ENCODE results near the gene BIRC3. TPM values are rescaled to one million over a fixed set of nuclear protein-coding genes. Genes with fewer than 3 reads are reported as not detected.
A peak's percentile ranks its signal among the peaks of the same experiment; 100 is the strongest.

Gene BIRC3
- total RNA-seq, 2 experiments from 2014 or later = 27.2 to 66.9 TPM

DNA sequence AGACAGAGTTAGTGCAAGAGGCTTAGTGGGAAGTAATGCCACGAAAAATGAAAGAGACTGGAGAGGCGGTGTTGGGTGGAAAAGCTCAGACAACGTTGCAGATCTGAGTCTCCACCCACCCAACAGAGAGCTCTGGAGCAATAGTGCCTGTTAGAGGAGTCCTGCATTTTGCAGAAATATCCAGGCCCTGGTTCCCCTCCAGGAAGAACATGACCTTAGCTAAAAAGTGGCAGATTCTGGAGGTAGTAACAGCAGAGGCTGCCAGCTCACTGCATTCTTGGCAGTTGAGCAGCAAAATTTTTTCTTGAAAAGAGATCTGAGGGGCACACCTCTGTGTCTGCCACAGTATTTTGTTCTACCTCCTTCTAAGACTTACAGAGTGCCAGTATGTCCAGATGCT is 27.7 kb upstream of the BIRC3 start:
- TF ChIP-seq, protein P1, sequence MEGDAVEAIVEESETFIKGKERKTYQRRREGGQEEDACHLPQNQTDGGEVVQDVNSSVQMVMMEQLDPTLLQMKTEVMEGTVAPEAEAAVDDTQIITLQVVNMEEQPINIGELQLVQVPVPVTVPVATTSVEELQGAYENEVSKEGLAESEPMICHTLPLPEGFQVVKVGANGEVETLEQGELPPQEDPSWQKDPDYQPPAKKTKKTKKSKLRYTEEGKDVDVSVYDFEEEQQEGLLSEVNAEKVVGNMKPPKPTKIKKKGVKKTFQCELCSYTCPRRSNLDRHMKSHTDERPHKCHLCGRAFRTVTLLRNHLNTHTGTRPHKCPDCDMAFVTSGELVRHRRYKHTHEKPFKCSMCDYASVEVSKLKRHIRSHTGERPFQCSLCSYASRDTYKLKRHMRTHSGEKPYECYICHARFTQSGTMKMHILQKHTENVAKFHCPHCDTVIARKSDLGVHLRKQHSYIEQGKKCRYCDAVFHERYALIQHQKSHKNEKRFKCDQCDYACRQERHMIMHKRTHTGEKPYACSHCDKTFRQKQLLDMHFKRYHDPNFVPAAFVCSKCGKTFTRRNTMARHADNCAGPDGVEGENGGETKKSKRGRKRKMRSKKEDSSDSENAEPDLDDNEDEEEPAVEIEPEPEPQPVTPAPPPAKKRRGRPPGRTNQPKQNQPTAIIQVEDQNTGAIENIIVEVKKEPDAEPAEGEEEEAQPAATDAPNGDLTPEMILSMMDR (conservative IDR thresholded peaks at IDR 0.05; ENCODE audit: low read length) = no peak
- TF ChIP-seq EZH2phosphoT487 (IDR thresholded peaks at IDR 0.05; ENCODE audit: borderline replicate concordance, low read depth, low read length) = no peak
- H3K4me3 ChIP-seq (ENCODE audit: low read depth, low read length, poor library complexity, severe bottlenecking) = no peak overlapping the region
- no peaks in the 10 kb centered on the region for H3K9me2 ChIP-seq (ENCODE audit: insufficient read depth, low read length)
- no peaks in the 10 kb centered on the region for H3K9me3 ChIP-seq (ENCODE audit: low read length)
- H4K20me1 ChIP-seq (ENCODE audit: insufficient read depth, low read length) = no peaks in the 10 kb centered on the region
- H3K79me2 ChIP-seq (ENCODE audit: insufficient read depth, low read depth, low read length) = no peaks in the 10 kb centered on the region
- H3K4me1 ChIP-seq (ENCODE audit: insufficient read depth, low read length, poor library complexity, severe bottlenecking) = peaks cover 41% of the 10 kb centered on the region
- no peak for DNase-seq (ENCODE audit: low spot score)
- H2AFZ ChIP-seq (ENCODE audit: low read length) = peak overlapping the region; percentile 86
- no TSS peak for BruUV-seq (replicated peaks)
- ChIA-PET POLR2A (interaction anchor here (0.6 to 1.5 kb wide), 12 partner anchors 10 to 1908 kb away, joined by 3 to 10 read pairs (median 4); no protein-coding TSS in a partner anchor), CTCF (ENCODE audit: unreplicated experiment) (interaction anchor here (1.0 to 1.3 kb wide), 2 partner anchors 18 to 53 kb away, joined by 4 to 5 read pairs; no protein-coding TSS in a partner anchor)
- no peaks in the 10 kb centered on the region for H3K36me3 ChIP-seq (ENCODE audit: insufficient read depth, low read length)
- H3K4me2 ChIP-seq (ENCODE audit: low read length) = no peak overlapping the region
- intact Hi-C loops (cut with micrococcal nuclease; ENCODE audit: unreplicated experiment) = loop anchor here (5.0 to 10.0 kb wide), 2 partner anchors 375 to 378 kb away; partner anchors contain the start of genes ANGPTL5 and CEP126
- no peak overlapping the region for H3K27ac ChIP-seq (ENCODE audit: low read depth, low read length, poor library complexity, severe bottlenecking)

DNA sequence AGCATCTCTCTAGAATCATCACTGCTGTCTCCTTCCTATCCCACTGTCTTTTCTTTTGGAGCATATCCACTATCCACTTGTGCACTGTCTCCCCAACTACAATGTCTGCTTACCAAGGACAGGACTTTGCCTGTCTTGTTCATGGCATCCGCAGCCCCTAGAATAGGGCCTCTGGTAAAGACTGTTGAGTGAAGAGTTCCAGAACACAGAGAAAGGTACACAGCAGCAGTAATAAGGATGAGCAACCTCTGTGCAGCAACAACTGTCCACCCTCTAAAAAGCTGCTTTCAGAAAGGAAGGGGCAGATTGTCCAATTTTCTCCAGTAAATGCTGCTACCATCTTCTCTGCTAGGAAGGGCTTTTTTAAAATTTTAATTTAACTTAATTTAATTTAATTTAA is 25.5 kb upstream of the BIRC3 start:
- no peak for DNase-seq (ENCODE audit: low spot score)
- no TSS peak for BruUV-seq (replicated peaks)
- ChIA-PET CTCF (ENCODE audit: unreplicated experiment) (interaction anchor here (1.0 kb wide), 1 partner anchor 16 kb away, joined by 3 read pairs; no protein-coding TSS in a partner anchor), POLR2A (interaction anchor here (0.6 to 5.5 kb wide), 3 partner anchors 16 to 105 kb away, joined by 3 to 54 read pairs (median 3); no protein-coding TSS in a partner anchor)
- Histone ChIP-seq H3K79me2 (ENCODE audit: insufficient read depth, low read depth, low read length) (no peaks in the 10 kb centered on the region), H3K9me2 (ENCODE audit: insufficient read depth, low read length) (no peaks in the 10 kb centered on the region), H3K4me1 (ENCODE audit: insufficient read depth, low read length, poor library complexity, severe bottlenecking) (peaks cover 50% of the 10 kb centered on the region), H3K4me2 (ENCODE audit: low read length) (no peak overlapping the region), H2AFZ (ENCODE audit: low read length) (no peak overlapping the region), H3K4me3 (ENCODE audit: low read depth, low read length, poor library complexity, severe bottlenecking) (no peak overlapping the region), H3K9me3 (ENCODE audit: low read length) (no peaks in the 10 kb centered on the region), H3K36me3 (ENCODE audit: insufficient read depth, low read length) (no peaks in the 10 kb centered on the region), H3K27ac (ENCODE audit: low read depth, low read length, poor library complexity, severe bottlenecking) (no peak overlapping the region), H4K20me1 (ENCODE audit: insufficient read depth, low read length) (no peaks in the 10 kb centered on the region)
- TF ChIP-seq, protein P1 (conservative IDR thresholded peaks at IDR 0.05; ENCODE audit: low read length) = no peak
- no peak for TF ChIP-seq EZH2phosphoT487 (IDR thresholded peaks at IDR 0.05; ENCODE audit: borderline replicate concordance, low read depth, low read length)
- intact Hi-C loops (cut with micrococcal nuclease; ENCODE audit: unreplicated experiment) = no loop called here

DNA sequence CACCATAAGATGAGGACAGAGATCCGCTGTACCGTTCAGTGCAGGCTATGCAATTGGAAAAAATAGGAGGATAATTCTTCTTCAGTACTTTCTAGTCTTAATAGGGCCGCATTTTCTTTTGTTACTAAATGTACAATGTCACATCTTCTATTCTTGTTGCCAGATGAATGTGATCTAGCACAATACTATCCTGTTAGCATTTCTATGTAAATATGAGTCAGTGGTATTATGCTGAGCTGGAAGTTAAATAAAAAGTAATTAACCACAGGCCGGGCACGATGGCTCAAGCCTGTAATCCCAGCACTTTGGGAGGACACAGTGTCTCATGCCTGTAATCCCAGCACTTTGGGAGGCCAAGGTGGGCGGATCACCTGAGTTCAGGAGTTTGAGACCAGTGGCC is 24.4 kb upstream of the BIRC3 start:
- CTCF ChIA-PET (ENCODE audit: unreplicated experiment) = no interaction called here
- POLR2A ChIA-PET = interaction anchor here (0.9 to 5.5 kb wide), 3 partner anchors 10 to 23 kb away, joined by 3 to 102 read pairs (median 54); partner anchors contain the start of gene BIRC3
- peaks cover 46% of the 10 kb centered on the region for H3K4me1 ChIP-seq (ENCODE audit: insufficient read depth, low read length, poor library complexity, severe bottlenecking)
- intact Hi-C loops (cut with micrococcal nuclease; ENCODE audit: unreplicated experiment) = no loop called here
- no peaks in the 10 kb centered on the region for H3K9me2 ChIP-seq (ENCODE audit: insufficient read depth, low read length)
- no peak overlapping the region for H3K4me3 ChIP-seq (ENCODE audit: low read depth, low read length, poor library complexity, severe bottlenecking)
- no peaks in the 10 kb centered on the region for H3K36me3 ChIP-seq (ENCODE audit: insufficient read depth, low read length)
- H4K20me1 ChIP-seq (ENCODE audit: insufficient read depth, low read length) = no peaks in the 10 kb centered on the region
- BruUV-seq (replicated peaks) = no TSS peak
- no peaks in the 10 kb centered on the region for H3K9me3 ChIP-seq (ENCODE audit: low read length)
- peak overlapping the region; percentile 88; the same call in 1 of the 2 replicates for H2AFZ ChIP-seq (ENCODE audit: low read length)
- TF ChIP-seq, protein P1 (conservative IDR thresholded peaks at IDR 0.05; ENCODE audit: low read length) = no peak
- TF ChIP-seq EZH2phosphoT487 (IDR thresholded peaks at IDR 0.05; ENCODE audit: borderline replicate concordance, low read depth, low read length) = no peak
- H3K27ac ChIP-seq (ENCODE audit: low read depth, low read length, poor library complexity, severe bottlenecking) = no peak overlapping the region
- H3K79me2 ChIP-seq (ENCODE audit: insufficient read depth, low read depth, low read length) = no peaks in the 10 kb centered on the region
- no peak overlapping the region for H3K4me2 ChIP-seq (ENCODE audit: low read length)
- DNase-seq (ENCODE audit: low spot score) = no peak
